Left forelimb (tissue), 1 donor: ENCODE data around the gene MRPS31.

Source experiments
- DNase-seq: peaks from one replicate; pipeline ENCODE4 v3.0.0-alpha.2; 2018; ENCODE audit warnings: low spot score

Gene MRPS31

GRCh38 chr13:40770934-40771618 lies at the start of gene MRPS31:
MRPS31 (minus strand) TSS chr13:40771190; CDS start chr13:40771136, 54 bp downstream.
- DNase-seq, result peak; percentile 97

- DNase-seq, result no peak
Observed at GRCh38 chr13:40819797-40820315, 48.9 kb upstream of the MRPS31 start.

- DNase-seq, result no peak
Observed at GRCh38 chr13:40818926-40819325, 47.9 kb upstream of the MRPS31 start.

GRCh38 chr13:40814803-40815202 lies 43.8 kb upstream of the MRPS31 start:
- no peak for DNase-seq

- no peak for DNase-seq
Observed at GRCh38 chr13:40813667-40814454, 42.9 kb upstream of the MRPS31 start.

- DNase-seq, result no peak
Observed at GRCh38 chr13:40812724-40813445, 41.9 kb upstream of the MRPS31 start.

GRCh38 chr13:40812102-40812501 lies 41.1 kb upstream of the MRPS31 start:
- no peak for DNase-seq

- DNase-seq, result no peak
Observed at GRCh38 chr13:40809471-40809870, 38.5 kb upstream of the MRPS31 start.

GRCh38 chr13:40806241-40806640 lies 35.3 kb upstream of the MRPS31 start:
- DNase-seq, result no peak

- no peak for DNase-seq
Observed at GRCh38 chr13:40803316-40803715, 32.3 kb upstream of the MRPS31 start.

GRCh38 chr13:40801255-40802217 lies 30.5 kb upstream of the MRPS31 start:
- DNase-seq, result no peak

GRCh38 chr13:40800559-40800958 lies 29.6 kb upstream of the MRPS31 start:
- no peak for DNase-seq

GRCh38 chr13:40799508-40799907 lies 28.5 kb upstream of the MRPS31 start:
- no peak for DNase-seq

- DNase-seq, result no peak
Observed at GRCh38 chr13:40798380-40798779, 27.4 kb upstream of the MRPS31 start.

- no peak for DNase-seq
Observed at GRCh38 chr13:40796649-40797048, 25.7 kb upstream of the MRPS31 start.

- no peak for DNase-seq
Observed at GRCh38 chr13:40794414-40795368, 23.7 kb upstream of the MRPS31 start.

GRCh38 chr13:40793339-40793738 lies 22.3 kb upstream of the MRPS31 start:
- DNase-seq, result no peak

- DNase-seq, result no peak
Observed at GRCh38 chr13:40792284-40793051, 21.5 kb upstream of the MRPS31 start.

GRCh38 chr13:40790154-40790616 lies 19.2 kb upstream of the MRPS31 start:
- no peak for DNase-seq
